Measurements from ENCODE around the gene DNAAF6. TPM values are rescaled to one million over a fixed set of nuclear protein-coding genes. Genes with fewer than 3 reads are reported as not detected.

Gene DNAAF6
- polyA plus RNA-seq, 1 of the 3 experiments (the other 2 are of a cell fraction), result not detected

DNA sequence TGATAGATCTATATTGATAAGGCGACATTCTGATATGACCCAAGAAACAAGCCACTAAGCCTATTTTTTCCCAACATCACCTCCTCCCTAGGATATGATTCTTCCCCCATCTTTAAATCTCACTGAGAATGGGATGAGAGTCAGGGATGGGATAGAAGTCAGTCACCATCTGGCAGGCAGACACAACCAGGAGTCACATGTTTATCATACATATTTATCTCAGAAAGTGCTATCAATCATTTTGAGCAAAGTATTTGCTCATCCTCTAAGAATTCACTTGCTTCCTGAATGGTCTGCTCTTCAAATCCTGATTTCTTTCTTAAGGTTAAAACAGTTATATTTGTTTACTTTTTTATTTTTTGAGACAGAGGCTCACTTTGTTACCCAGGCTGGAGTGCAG lies 20.3 kb downstream of the DNAAF6 start:
- TF ChIP-seq NFIC (IDR thresholded peaks at IDR 0.05; ENCODE audit: borderline replicate concordance), result no peak
- TF ChIP-seq RXRA (IDR thresholded peaks at IDR 0.05; ENCODE audit: borderline replicate concordance, low read depth), result no peak
- TF ChIP-seq, protein P1, sequence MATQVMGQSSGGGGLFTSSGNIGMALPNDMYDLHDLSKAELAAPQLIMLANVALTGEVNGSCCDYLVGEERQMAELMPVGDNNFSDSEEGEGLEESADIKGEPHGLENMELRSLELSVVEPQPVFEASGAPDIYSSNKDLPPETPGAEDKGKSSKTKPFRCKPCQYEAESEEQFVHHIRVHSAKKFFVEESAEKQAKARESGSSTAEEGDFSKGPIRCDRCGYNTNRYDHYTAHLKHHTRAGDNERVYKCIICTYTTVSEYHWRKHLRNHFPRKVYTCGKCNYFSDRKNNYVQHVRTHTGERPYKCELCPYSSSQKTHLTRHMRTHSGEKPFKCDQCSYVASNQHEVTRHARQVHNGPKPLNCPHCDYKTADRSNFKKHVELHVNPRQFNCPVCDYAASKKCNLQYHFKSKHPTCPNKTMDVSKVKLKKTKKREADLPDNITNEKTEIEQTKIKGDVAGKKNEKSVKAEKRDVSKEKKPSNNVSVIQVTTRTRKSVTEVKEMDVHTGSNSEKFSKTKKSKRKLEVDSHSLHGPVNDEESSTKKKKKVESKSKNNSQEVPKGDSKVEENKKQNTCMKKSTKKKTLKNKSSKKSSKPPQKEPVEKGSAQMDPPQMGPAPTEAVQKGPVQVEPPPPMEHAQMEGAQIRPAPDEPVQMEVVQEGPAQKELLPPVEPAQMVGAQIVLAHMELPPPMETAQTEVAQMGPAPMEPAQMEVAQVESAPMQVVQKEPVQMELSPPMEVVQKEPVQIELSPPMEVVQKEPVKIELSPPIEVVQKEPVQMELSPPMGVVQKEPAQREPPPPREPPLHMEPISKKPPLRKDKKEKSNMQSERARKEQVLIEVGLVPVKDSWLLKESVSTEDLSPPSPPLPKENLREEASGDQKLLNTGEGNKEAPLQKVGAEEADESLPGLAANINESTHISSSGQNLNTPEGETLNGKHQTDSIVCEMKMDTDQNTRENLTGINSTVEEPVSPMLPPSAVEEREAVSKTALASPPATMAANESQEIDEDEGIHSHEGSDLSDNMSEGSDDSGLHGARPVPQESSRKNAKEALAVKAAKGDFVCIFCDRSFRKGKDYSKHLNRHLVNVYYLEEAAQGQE (IDR thresholded peaks at IDR 0.05; ENCODE audit: low read depth, low read length), result no peak
- TF ChIP-seq GATA2 (CRISPR knock-in tag; IDR thresholded peaks at IDR 0.05), result 0 out of 2 replicates have a peak, but pooled peaks have one; percentile 9
- TF ChIP-seq, protein P2, sequence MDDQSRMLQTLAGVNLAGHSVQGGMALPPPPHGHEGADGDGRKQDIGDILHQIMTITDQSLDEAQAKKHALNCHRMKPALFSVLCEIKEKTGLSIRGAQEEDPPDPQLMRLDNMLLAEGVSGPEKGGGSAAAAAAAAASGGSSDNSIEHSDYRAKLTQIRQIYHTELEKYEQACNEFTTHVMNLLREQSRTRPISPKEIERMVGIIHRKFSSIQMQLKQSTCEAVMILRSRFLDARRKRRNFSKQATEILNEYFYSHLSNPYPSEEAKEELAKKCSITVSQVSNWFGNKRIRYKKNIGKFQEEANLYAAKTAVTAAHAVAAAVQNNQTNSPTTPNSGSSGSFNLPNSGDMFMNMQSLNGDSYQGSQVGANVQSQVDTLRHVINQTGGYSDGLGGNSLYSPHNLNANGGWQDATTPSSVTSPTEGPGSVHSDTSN (IDR thresholded peaks at IDR 0.05), result peak; percentile 83
- TF ChIP-seq JUND (IDR thresholded peaks at IDR 0.05), result peak; percentile 57
- TF ChIP-seq, protein P3, sequence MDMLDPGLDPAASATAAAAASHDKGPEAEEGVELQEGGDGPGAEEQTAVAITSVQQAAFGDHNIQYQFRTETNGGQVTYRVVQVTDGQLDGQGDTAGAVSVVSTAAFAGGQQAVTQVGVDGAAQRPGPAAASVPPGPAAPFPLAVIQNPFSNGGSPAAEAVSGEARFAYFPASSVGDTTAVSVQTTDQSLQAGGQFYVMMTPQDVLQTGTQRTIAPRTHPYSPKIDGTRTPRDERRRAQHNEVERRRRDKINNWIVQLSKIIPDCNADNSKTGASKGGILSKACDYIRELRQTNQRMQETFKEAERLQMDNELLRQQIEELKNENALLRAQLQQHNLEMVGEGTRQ (IDR thresholded peaks at IDR 0.05; ENCODE audit: borderline replicate concordance, low read depth, low read length), result no peak
- 0 out of 2 replicates have a peak, but pooled peaks have one; percentile 28 for TF ChIP-seq TEAD4 (IDR thresholded peaks at IDR 0.05; ENCODE audit: borderline replicate concordance, insufficient read depth)
- 0 out of 4 replicates have a peak, but pooled peaks of 1 of the 2 experiments have one; percentile 25 for TF ChIP-seq EP300 (IDR thresholded peaks at IDR 0.05; ENCODE audit: borderline replicate concordance in 1 of 2, low read depth in 1 of 2, low read length in 1 of 2)
- TF ChIP-seq CHD2 (IDR thresholded peaks at IDR 0.05; ENCODE audit: low read length, partially characterized antibody), result no peak
- TF ChIP-seq GABPA (IDR thresholded peaks at IDR 0.05; ENCODE audit: low read depth), result no peak
- peak; percentile 90 for TF ChIP-seq TCF12 (IDR thresholded peaks at IDR 0.05)
- Histone ChIP-seq H3K36me3 (replicated peaks in 1 of 2; ENCODE audit: control insufficient read depth in 1 of 2, insufficient read depth in 2 of 2, low read length in 1 of 2) (no peaks in the 10 kb centered on the region), H3K27ac (ENCODE audit: low read depth in 2 of 2, low read length in 1 of 2) (peak overlapping the region in 1 of 2 experiments; percentile 15; a peak in 1 of 4 replicates), H4K20me1 (ENCODE audit: insufficient read depth) (no peaks in the 10 kb centered on the region), H3K9ac (no peak overlapping the region), H3K4me2 (no peak overlapping the region), H3K9me3 (no peaks in the 10 kb centered on the region), H3K79me2 (ENCODE audit: insufficient read depth) (no peaks in the 10 kb centered on the region), H3K4me3 (ENCODE audit: low read depth in 2 of 2, low read length in 1 of 2) (no peak overlapping the region), H3K9me2 (no peaks in the 10 kb centered on the region), H3K4me1 (ENCODE audit: control insufficient read depth in 1 of 2, insufficient read depth in 2 of 2, low read depth in 1 of 2, low read length in 1 of 2) (no peaks in the 10 kb centered on the region; a peak in 1 of 4 replicates), H3K27me3 (ENCODE audit: insufficient read depth) (no peaks in the 10 kb centered on the region; the same call in 1 of the 2 replicates), H3F3A (replicated peaks; ENCODE audit: insufficient read depth) (peaks cover 2% of the 10 kb centered on the region), H2AFZ (ENCODE audit: low read depth) (no peak overlapping the region)
- 40% methylated on average over 1 of the region's 1 CpG for WGBS (ENCODE audit: low lambda C conversion rate)
- ChIA-PET POLR2A (no interaction called here), CTCF (no interaction called here)
- peak; percentile 40 for DNase-seq

All from SK-N-SH (cell line).